Measurements from ENCODE around the gene ENO4. TPM values are rescaled to one million over a fixed set of nuclear protein-coding genes. Genes with fewer than 3 reads are reported as not detected.

ENO4 gene, protein sequence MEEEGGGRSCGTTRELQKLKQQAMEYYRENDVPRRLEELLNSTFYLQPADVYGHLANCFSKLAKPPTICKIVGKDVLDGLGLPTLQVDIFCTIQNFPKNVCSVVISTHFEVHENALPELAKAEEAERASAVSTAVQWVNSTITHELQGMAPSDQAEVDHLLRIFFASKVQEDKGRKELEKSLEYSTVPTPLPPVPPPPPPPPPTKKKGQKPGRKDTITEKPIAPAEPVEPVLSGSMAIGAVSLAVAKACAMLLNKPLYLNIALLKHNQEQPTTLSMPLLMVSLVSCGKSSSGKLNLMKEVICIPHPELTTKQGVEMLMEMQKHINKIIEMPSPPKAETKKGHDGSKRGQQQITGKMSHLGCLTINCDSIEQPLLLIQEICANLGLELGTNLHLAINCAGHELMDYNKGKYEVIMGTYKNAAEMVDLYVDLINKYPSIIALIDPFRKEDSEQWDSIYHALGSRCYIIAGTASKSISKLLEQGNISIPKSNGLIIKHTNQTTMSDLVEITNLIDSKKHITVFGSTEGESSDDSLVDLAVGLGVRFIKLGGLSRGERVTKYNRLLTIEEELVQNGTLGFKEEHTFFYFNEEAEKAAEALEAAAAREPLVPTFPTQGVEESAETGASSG
- 1 to 10 TPM; 2.2 to 3.8 (median 2.8) TPM for polyA plus RNA-seq (ENCODE audit: insufficient read length in 4 of 4)

DNA sequence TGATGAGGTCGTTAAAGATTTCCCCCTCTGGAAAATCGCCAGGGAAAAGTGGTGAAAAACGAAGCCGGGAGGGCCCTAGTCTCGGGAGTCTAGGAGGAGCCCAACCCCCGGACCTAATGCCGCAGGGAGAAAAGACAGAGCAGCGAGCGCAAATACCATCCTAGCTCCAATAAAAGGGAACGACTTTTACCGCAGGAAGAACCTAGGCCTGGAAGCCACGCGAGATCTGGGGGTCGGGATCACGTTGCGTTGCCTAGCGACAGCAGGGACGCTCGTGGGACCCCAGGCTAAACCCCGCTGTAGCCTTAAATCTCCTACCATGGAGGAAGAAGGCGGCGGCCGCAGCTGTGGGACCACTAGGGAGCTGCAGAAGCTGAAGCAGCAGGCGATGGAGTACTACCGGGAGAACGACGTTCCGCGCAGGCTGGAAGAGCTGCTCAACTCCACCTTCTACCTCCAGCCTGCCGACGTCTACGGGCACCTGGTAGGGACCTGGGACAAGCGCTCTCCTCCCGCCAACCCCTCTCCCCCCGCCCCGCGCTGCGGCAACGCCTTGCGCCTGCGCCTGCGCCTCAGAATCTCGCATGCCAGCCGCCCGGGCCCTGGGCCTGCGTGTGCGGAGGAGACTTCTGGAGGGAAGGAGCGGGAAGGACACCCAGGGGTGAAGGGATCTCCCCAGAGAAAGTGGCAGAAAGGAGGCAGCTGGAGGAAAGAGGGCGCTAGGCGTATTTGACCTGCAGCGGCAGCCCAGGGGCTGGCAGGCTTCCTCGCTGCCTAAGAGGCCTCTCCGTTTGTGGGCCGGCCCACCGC, at the start of gene ENO4:
Gene ENO4, plus strand, starts transcription at position 252 of the 810 bp plus-strand sequence. Its CDS starts 68 bp downstream, at position 320.
- peak; percentile 86 to 95 (median 91) for DNase-seq (ENCODE audit: low read depth in 4 of 4, low spot score in 2 of 4)

- DNase-seq (ENCODE audit: low read depth in 4 of 4, low spot score in 2 of 4) = no peak
Measured at GRCh38 chr10:116800286-116800929, 48.9 kb upstream of the ENO4 start.

DNA sequence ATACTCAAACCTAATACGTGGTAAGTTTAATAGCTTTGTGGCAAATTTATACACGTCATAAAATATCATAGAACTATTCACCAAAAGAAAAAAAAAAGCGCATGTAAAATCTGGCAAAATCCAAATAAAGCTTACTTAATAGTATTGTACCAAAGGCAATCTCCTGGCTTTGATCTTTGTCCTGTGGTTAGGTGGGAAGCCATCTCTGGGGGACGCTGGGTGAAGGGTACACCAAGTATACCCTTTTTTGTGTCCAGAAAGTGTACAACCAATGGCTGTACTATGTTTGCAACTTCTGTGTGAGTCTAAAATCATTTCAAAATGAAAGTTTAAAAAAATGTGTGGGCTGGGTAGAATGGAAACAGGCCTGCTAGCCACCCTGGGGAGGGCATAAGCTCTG, 47.6 kb upstream of the ENO4 start:
- no peak for DNase-seq (ENCODE audit: low read depth in 4 of 4, low spot score in 2 of 4)

GRCh38 chr10:116802474-116802873, 46.8 kb upstream of the ENO4 start:
- no peak for DNase-seq (ENCODE audit: low read depth in 4 of 4, low spot score in 2 of 4)

DNA sequence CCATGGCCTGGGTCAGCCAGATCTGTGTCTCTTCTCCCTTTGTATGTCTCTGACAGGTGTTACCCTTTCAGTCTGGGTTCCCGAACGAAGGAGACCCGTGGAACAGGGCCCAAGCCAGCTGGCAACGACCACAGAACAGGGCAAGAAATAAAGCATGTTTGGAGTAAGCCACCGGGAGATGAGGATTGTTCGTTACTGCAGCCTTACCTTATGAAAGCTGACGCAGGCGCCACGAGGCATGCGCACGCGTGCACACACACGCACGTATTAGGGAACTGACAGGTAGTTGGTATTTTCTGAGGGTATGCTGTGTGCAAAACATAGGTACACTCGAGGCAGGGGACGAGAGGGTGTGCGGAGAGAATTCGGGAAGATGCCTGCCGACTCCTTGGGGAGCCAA, 46.4 kb upstream of the ENO4 start:
- no peak for DNase-seq (ENCODE audit: low read depth in 4 of 4, low spot score in 2 of 4)

DNA sequence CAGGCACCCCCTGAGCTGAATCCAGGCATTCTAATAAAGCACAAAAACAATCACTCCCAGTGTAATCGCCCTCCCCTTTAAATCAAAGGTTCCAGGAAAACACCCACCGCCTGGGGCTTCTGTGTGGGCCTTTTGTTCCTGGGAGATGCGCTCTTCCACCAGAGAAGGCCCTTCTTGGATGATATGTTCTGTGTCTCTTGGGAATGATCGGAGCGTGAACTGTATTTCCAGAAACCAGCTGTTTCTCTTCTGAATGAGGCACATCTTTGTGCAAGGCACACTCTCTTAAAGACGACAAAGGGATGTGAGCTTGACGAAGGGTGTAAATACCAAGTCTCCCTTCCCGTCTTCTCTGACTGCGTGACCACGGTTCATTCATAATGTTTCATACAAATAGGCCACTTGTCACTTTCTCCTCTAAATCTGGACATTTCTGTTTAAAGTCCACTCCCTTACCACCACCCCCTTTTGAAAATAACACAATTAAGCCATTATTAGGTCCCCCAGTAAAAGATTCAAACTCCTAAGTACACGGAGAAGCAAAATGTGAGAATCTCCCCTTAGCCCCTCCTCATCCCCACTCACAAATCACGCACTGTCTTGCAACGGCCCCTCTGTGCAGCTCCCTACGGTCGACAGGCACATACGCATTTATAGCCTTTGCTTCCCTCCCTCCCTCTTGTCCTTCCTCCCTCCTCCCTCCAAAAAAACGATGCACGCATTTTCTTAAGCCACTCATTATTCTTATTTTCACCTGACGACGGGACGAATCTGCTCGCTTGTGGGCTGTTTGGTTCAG, 45.6 kb upstream of the ENO4 start:
- no peak for DNase-seq (ENCODE audit: low read depth in 4 of 4, low spot score in 2 of 4)

- no peak for DNase-seq (ENCODE audit: low read depth in 4 of 4, low spot score in 2 of 4)
Measured at GRCh38 chr10:116808706-116809105, 40.6 kb upstream of the ENO4 start.

DNA sequence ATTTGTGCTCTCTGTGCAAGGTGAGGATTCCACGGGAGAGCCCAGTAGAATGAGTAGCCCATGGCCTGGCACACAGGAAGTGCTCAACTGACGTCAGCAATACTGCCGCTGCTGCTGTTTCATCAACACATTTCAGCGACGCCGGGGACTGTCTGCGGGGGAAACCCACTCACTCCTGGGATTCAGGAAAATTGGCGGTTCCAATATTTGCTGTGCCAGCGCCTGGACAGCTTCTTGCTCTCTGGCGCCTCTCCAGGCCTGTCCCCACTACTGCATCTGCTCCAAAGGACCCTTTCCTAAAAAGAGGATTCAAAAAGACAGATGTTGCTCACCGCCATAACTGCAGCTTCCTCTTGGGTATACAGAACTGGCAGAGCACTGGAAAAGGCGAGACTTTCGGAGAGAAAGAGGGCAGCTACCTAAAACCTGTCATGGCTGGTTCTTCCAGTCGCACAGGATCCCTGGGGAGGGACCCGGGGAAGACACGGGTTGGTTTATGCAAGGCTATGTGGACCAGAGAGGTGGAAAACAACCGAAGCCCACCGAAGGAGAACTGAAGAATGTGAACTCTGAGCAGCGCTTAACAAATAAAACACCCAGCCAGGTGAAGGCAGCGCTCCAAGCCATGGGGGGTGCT, 39.7 kb upstream of the ENO4 start:
- DNase-seq (ENCODE audit: low read depth in 4 of 4, low spot score in 2 of 4) = no peak

DNA sequence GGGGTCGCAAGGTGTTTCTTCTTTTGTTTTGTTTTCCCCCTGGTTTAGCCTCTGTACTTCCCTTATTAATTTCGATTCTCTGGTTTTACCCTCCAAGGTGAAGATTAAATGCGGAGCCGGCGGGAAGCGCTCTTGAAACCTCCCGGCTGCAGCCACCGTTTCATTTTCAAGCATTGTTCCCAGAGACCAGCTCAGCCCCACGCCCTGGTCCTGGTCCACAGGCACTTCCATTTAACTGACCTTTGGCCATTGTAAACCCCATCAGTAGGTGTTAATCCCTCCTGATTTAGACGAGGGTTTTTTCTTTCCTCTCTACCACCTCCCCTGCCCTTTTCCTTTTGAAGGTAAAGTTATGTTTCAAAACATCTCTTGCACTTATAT, 39.2 kb upstream of the ENO4 start:
- DNase-seq (ENCODE audit: low read depth in 4 of 4, low spot score in 2 of 4) = no peak

DNA sequence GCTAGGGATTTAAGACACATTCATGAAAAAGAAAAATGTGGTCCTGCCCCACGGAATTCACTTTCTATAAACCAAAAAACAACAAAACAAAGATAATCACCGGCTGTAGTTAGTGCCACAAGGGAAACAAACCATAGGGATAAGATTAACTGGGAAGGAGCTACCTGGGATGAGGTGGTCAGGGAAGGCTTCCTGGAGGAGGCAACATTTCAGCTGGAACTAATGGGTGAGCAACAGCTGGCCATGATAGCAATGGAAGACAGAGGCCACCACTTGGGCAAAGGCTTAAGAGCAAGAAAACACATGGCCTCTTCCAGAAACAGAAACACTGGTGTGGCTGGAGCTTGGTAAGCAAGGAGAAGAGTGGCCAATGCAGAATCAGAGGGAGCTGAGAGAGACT, 38.4 kb upstream of the ENO4 start:
- no peak for DNase-seq (ENCODE audit: low read depth in 4 of 4, low spot score in 2 of 4)

DNA sequence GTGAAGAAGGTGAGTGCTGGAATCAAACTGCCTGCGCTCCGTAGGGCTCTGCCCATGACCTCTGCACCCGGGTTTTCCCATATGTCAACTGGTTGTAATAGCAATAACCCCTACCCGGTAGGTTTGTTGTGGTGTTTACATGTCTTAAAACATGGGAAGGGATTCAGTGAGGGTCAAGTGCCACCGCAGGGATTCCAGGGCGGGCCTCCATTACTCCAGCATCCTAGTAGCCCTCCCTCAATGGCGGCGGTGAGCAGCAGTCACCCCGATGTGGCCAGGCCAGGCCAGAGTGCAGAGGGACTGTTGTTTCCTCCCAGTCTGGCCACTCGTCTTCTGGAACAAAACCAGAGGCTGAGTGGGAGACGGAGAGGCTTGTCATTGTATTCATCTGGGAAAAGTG, 37.6 kb upstream of the ENO4 start:
- no peak for DNase-seq (ENCODE audit: low read depth in 4 of 4, low spot score in 2 of 4)

DNA sequence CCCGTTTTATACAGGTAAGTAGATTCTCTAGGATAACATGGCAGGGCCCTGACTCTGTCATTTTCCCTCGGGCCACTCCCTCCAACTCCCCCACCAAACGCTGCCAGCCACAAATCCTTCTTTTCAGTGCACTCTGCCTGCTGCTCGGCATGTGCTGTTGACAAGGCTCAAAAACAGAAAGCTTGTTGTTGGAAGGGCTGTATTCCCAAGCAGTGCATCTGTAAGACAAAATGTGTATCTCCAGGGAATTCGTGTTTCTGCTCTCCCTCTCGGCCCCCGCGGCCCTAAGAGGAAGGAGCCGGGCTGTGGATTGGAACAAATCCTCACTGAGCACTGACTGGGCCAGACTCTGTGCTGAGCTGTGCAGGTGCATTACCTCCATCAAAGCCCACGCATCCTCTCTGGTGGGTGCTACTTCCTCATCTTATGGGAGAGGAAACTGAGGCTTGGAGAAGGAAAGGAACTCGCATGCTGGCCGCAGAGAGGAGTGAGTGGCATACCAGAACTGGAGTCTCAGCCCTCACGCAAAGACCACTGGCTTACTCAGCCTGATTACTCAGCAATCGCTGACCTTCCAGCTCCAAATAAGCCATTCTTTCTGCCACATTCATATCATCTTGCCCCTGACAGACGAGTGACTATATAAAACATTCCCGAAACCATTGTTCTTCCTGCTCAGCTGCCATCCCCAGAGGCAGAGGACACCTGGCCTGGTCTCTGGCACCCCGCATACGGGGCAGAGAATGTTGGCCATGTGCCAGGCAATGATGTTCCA, 33.5 kb upstream of the ENO4 start:
- DNase-seq (ENCODE audit: low read depth in 4 of 4, low spot score in 2 of 4) = no peak

GRCh38 chr10:116817178-116817577, 32.1 kb upstream of the ENO4 start:
- no peak for DNase-seq (ENCODE audit: low read depth in 4 of 4, low spot score in 2 of 4)

DNA sequence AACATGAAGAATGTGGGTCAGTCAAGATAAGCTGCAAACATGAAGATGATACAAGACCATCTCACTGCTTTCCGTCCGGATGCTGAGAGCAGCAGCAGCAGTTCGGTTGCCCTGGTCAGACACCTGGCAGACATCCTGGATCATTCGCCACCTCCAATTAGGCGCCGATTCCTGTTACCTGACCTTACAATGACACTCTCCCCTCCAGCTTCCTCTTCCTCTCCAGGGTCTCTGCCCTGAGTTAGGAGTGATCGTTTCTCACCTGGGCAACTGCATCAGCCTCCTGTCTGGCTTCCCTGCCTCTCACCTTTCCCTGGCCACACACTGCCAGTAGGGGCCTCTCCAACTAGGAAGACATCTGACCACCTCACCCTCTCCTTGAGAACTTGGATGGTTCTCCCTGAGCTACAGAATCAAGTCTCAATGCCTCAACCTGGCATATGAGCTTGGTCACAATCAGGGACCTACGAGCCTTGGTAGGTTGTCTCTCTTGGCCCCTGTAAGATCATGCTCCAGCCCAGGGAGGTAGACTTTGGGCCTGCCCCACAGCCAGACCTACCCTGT, 31.4 kb upstream of the ENO4 start:
- no peak for DNase-seq (ENCODE audit: low read depth in 4 of 4, low spot score in 2 of 4)

- no peak for DNase-seq (ENCODE audit: low read depth in 4 of 4, low spot score in 2 of 4)
Measured at GRCh38 chr10:116819999-116820677, 29.2 kb upstream of the ENO4 start.

DNA sequence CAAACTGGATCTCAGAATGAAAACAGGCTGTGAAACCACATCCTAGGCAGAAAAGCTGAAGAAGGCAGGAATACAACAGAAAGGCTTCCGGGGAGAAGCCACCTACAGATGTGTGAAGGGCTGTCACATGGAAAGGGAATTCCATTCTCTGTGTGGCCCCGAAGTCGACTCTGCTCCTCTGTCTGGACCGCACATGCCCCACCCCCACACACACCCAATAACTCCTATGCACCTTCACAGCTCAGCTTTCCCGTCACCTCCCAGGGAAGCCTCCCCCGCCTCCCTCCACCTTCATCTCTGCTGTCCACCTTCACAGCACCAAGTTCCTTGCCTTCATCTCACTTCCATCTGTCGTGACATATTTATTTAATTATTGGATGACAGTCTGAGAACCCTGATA, 23.4 kb upstream of the ENO4 start:
- no peak for DNase-seq (ENCODE audit: low read depth in 4 of 4, low spot score in 2 of 4)

GRCh38 chr10:116826803-116827202, 22.5 kb upstream of the ENO4 start:
- DNase-seq (ENCODE audit: low read depth in 4 of 4, low spot score in 2 of 4) = no peak

- DNase-seq (ENCODE audit: low read depth in 4 of 4, low spot score in 2 of 4) = no peak
Measured at GRCh38 chr10:116827214-116827671, 22.1 kb upstream of the ENO4 start.
